Psoas muscle (tissue), 8 donors: Measurements from ENCODE around the gene RAD54L. TPM values are rescaled to one million over a fixed set of nuclear protein-coding genes. Genes with fewer than 3 reads are reported as not detected.

ENCODE experiments used
- ATAC-seq, 4 donors: fragments of 200-7000 bp; cut with Tn5 transposase; one replicate each; pipeline ENCODE4 v1.9.1; 2020; ENCODE audit warnings: moderate library complexity in 3 of 4, mild to moderate bottlenecking in 2 of 4
- DNase-seq, 2 donors: peaks; one replicate each; pipeline ENCODE4 v3.0.0-alpha.2; 2020
- H3K27ac ChIP-seq: fragments of 200-600 bp; one replicate; pipeline ENCODE4 v1.8.0; 2022
- H3K27me3 ChIP-seq, 3 donors: fragments of 200-600 bp in 1 of 3; one replicate each; pipeline versions ENCODE4 v1.6.1 to v1.8.0; 2013 to 2022; ENCODE audit warnings: low read length in 2 of 3, mild to moderate bottlenecking in 2 of 3, moderate library complexity in 1 of 3; ENCODE audit not compliant: insufficient read depth in 3 of 3
- H3K36me3 ChIP-seq, 2 donors: fragments of 200-600 bp in 1 of 2; one replicate each; pipeline versions ENCODE4 v1.6.1 to v1.8.0; 2013 to 2022; ENCODE audit warnings: low read depth in 1 of 2, mild to moderate bottlenecking in 1 of 2, moderate library complexity in 1 of 2; ENCODE audit not compliant: insufficient read depth in 1 of 2
- H3K4me1 ChIP-seq: fragments of 200-600 bp; one replicate; pipeline ENCODE4 v1.8.0; 2022
- H3K4me3 ChIP-seq: fragments of 200-600 bp; one replicate; pipeline ENCODE4 v1.8.0; 2022; ENCODE audit warnings: mild to moderate bottlenecking
- H3K9me3 ChIP-seq: fragments of 200-600 bp; one replicate; pipeline ENCODE4 v1.8.0; 2022
- whole genome bisulfite sequencing, 3 donors: extraction: QIAGEN DNeasy Blood & Tissue Kit; methylation state at CpG; one replicate each; pipeline versions ENCODE4 v1.1.6 to v1.1.7; 2013; 5-methylcytosine and 5-hydroxymethylcytosine counted together
- intact Hi-C, 2 donors: fragments of 100-400 bp; cut with DNase I; formaldehyde crosslinking; loops; one replicate each; pipeline versions ENCODE4 v1.11.0 to v1.14.2; 2022
- polyA plus RNA-seq, 3 donors: library from polyadenylated mRNA; stranded (reverse); fragments of 200-250 nt; gene quantifications; one replicate each; pipeline ENCODE4 v1.2.3, GENCODE V29; 2013
- total RNA-seq, 4 donors: library from RNA; stranded (reverse); fragmentation: NEBNext Ultra II Directional in 2 of 4; extraction: Animal tissue kit (Norgen Biotek cat#: 25700) in 2 of 4; gene quantifications; one replicate each; pipeline versions ENCODE4 v1.2.1 to v1.2.4, GENCODE V29; 2021 to 2023
- TF ChIP-seq, protein P1 (sequence below): fragments of 200-600 bp; IDR thresholded peaks from one replicate; pipeline ENCODE4 v1.8.0; 2022; ENCODE audit warnings: antibody characterized with exemption
- donor health status: healthy with polysubstance abuse.
- donor health status: DM: no; HTN: no; CAD: no; lungs with moderate emphysema.
- donor health status: Bipolar disorder and iron deficiency.
- donor health status: healthy.
- donor health status: DM: yes; HTN: yes; CAD: no.
- donor health status: DM: no; HTN: no; CAD: no.
- donor health status: DM: no; HTN: no; CAD: no.
- donor health status: DM: yes; HTN: yes; CAD: no.

RAD54L gene
- total and polyA plus RNA-seq, 7 donors = 0.08 to 0.25 (median 0.22) TPM; not detected in 4

- no peak overlapping the region for H3K4me3 ChIP-seq
- DNase-seq (no peak), ATAC-seq (no peak)
- peaks cover 53% of the 10 kb centered on the region for H3K4me1 ChIP-seq
- H3K27me3 ChIP-seq = no peaks in the 10 kb centered on the region
- H3K36me3 ChIP-seq = peaks cover 15 to 80% of the 10 kb centered on the region in 2 donors
- peak overlapping the region; percentile 89 for H3K27ac ChIP-seq
- H3K9me3 ChIP-seq = no peaks in the 10 kb centered on the region
- TF ChIP-seq, protein P1, sequence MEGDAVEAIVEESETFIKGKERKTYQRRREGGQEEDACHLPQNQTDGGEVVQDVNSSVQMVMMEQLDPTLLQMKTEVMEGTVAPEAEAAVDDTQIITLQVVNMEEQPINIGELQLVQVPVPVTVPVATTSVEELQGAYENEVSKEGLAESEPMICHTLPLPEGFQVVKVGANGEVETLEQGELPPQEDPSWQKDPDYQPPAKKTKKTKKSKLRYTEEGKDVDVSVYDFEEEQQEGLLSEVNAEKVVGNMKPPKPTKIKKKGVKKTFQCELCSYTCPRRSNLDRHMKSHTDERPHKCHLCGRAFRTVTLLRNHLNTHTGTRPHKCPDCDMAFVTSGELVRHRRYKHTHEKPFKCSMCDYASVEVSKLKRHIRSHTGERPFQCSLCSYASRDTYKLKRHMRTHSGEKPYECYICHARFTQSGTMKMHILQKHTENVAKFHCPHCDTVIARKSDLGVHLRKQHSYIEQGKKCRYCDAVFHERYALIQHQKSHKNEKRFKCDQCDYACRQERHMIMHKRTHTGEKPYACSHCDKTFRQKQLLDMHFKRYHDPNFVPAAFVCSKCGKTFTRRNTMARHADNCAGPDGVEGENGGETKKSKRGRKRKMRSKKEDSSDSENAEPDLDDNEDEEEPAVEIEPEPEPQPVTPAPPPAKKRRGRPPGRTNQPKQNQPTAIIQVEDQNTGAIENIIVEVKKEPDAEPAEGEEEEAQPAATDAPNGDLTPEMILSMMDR = no peak
- whole genome bisulfite sequencing, 3 donors = 74 to 82% (median 79%) methylated on average over 3 of the region's 3 CpGs
- intact Hi-C loops = no loop called here
Measured at GRCh38 chr1:46284597-46285564, 37.3 kb downstream of the RAD54L start.

DNA sequence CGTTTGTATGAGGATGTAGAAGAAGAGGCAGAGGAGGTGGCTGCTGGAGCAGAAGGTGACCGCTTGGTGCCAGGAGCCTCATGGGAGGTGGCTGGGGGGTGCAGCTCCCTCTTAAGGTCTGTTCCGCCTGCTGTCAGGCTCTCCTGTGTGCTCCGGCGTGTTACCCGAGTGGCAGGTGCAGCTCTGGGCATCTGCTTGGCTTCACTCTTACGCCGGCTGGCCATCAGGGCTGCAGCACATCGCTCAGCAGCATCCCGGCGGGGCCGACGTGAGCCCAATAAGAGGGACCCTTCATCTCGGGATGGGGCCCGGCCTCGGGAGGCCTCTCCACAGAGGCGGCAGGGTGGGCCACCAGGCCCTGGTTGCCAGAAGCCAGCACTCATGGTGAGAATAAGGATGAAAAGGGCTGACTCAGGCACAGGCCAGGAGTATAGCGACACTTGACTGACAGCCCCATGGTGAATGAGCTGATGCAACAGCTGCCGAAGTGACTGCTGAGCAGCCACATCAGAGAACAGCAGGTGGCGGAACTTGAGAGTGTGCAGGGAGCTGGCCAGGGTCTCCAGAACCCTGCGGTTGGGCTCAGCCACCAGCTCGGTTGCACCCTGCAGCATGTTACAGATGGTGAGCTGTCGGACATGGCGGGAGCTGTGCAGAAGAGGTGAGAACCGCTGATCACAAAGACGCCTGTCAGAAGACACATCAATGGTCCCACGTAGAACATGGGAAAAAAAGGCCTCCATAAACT is 38.3 kb downstream of the RAD54L start:
- Histone ChIP-seq H3K27me3 (no peaks in the 10 kb centered on the region), H3K4me1 (peaks cover 53% of the 10 kb centered on the region), H3K4me3 (no peak overlapping the region), H3K9me3 (no peaks in the 10 kb centered on the region), H3K27ac (peak overlapping the region; percentile 89), H3K36me3 (peaks cover 12 to 80% of the 10 kb centered on the region in 2 donors)
- TF ChIP-seq, protein P1 = no peak
- intact Hi-C loops = loop anchor here in 1 of 2 donors (2.0 kb wide), 1 partner anchor 17 kb away; the partner anchor contains the start of genes LRRC41 and UQCRH
- DNase-seq (peak; percentile 76 to 90), ATAC-seq (peak; percentile 94 to 95 (median 94))
- 35 to 53% (median 36%) methylated on average over 27 of the region's 27 CpGs for WGBS, 3 donors

DNA sequence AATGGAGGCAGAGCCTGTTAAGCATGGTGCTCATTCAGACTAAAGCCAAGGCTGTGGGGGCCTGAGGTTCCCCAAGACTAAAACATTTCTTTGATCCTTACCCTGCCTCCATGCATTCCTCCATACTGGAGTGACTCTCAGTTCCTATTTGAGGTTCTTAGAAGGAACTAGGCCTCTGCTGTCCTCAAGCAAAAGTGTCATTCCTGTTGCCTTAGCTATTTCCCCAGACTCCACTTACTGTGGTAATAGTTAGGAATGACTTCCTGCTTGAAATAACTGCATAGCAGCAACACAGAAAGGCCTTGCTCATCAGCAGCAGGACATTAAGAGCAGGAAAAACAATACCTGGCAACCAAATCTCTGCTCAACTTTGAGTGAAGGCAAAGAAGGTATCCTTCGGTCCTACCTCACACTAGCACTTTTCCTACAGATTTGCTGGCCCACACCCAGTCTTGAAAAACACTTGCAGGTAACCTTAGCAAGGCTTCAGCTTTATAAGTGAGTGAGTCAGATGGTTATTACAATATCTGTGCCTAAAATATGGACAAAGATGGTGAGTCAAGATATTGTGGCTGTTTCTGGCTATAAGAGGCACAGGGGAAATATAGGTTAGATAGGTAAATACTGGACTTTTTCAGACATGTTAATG is 41.0 kb downstream of the RAD54L start:
- H3K4me1 ChIP-seq = peaks cover 36% of the 10 kb centered on the region
- no peaks in the 10 kb centered on the region for H3K9me3 ChIP-seq
- intact Hi-C loops = no loop called here
- H3K27me3 ChIP-seq = no peaks in the 10 kb centered on the region
- 76 to 84% (median 83%) methylated on average over 1 of the region's 1 CpG for WGBS, 3 donors
- peaks cover 12 to 86% of the 10 kb centered on the region in 2 donors for H3K36me3 ChIP-seq
- H3K27ac ChIP-seq = peak overlapping the region; percentile 24
- H3K4me3 ChIP-seq = no peak overlapping the region
- TF ChIP-seq, protein P1 = no peak
- DNase-seq (no peak), ATAC-seq (no peak)

GRCh38 chr1:46289134-46289494 is 41.6 kb downstream of the RAD54L start:
- Histone ChIP-seq H3K4me1 (peaks cover 31% of the 10 kb centered on the region), H3K27me3 (no peaks in the 10 kb centered on the region), H3K27ac (peak overlapping the region; percentile 24), H3K9me3 (no peaks in the 10 kb centered on the region), H3K36me3 (peaks cover 9 to 86% of the 10 kb centered on the region in 2 donors), H3K4me3 (no peak overlapping the region)
- WGBS, 3 donors = 95 to 97% (median 96%) methylated on average over 5 of the region's 5 CpGs
- DNase-seq (no peak), ATAC-seq (no peak)
- TF ChIP-seq, protein P1 = no peak
- intact Hi-C loops = no loop called here
